HepG2 (cell line): ENCODE data around the gene SERTM1. TPM values are rescaled to one million over a fixed set of nuclear protein-coding genes. Genes with fewer than 3 reads are reported as not detected.

ENCODE experiments used
- ATAC-seq: fragments of 200-7000 bp; cut with Tn5 transposase; 3 replicates; pipeline ENCODE4 v1.9.1; 2020; ENCODE audit warnings: mild to moderate bottlenecking, moderate library complexity
- BruUV-seq: library from RNA; stranded (reverse); fragments of 400-500 nt; replicated peaks from 2 replicates; lab custom pipeline; 2021; lab: Mats Ljungman, UMichigan
- CTCF ChIA-PET: fragments of 300-600 bp; formaldehyde crosslinking; extraction: SDS; loops from one replicate; lab custom pipeline; 2021; ENCODE audit warnings: low total read pairs, inconsistent platforms, low intra/inter-chr PET ratio; lab: Yijun Ruan, JAX
- POLR2A ChIA-PET: fragments of 350-600 bp; sonication (Branson Sonifier 250); formaldehyde crosslinking; loops from one replicate; lab custom pipeline; 2020; ENCODE audit warnings: antibody characterized with exemption, inconsistent platforms; lab: Yijun Ruan, JAX
- DNase-seq: peaks from one replicate; pipeline ENCODE4 v3.0.0-alpha.2; 2015; ENCODE audit warnings: low spot score
- FAIRE-seq: peaks from 3 replicates; lab custom pipeline; 2011; peaks lifted over from hg19 to GRCh38; lab: Jason Lieb, UNC
- H2AFZ ChIP-seq: one replicate; pipeline ENCODE4 v1.6.1; 2011; ENCODE audit warnings: low read length, inconsistent platforms
- H3K27ac ChIP-seq: fragments of 300-600 bp; 3 replicates; pipeline ENCODE4 v1.8.0; 2011; ENCODE audit warnings: mixed run types, mild to moderate bottlenecking, mixed read lengths, low read length, inconsistent platforms; ENCODE audit not compliant: insufficient read depth; ENCODE audit errors: extremely low read length
- H3K27me3 ChIP-seq, 2 experiments: fragments of 200-600 bp in 1 of 2; 2 replicates in 1 of 2; 3 replicates in 1 of 2; pipeline versions ENCODE4 v1.6.0 to v1.8.0; 2011; ENCODE audit warnings: low read length in 2 of 2, mild to moderate bottlenecking in 2 of 2, moderate library complexity in 2 of 2, inconsistent platforms in 1 of 2; ENCODE audit not compliant: insufficient read depth in 2 of 2, control insufficient read depth in 1 of 2
- H3K36me3 ChIP-seq, 2 experiments: fragments of 200-600 bp in 1 of 2; replicated peaks in 1 of 2; 2 replicates in 1 of 2; 3 replicates in 1 of 2; pipeline versions ENCODE4 v1.5.1 to v1.8.0; 2011; ENCODE audit warnings: low read length in 2 of 2, inconsistent platforms in 1 of 2; ENCODE audit not compliant: insufficient read depth in 2 of 2, control insufficient read depth in 1 of 2
- H3K4me1 ChIP-seq: 2 replicates; pipeline ENCODE4 v1.5.1; 2012; ENCODE audit warnings: low read length, inconsistent platforms; ENCODE audit not compliant: insufficient read depth
- H3K4me2 ChIP-seq: 2 replicates; pipeline ENCODE4 v1.6.0; 2011; ENCODE audit warnings: low read depth, low read length, inconsistent platforms
- H3K4me3 ChIP-seq, 3 experiments: fragments of 200-600 bp in 1 of 3; sonication (generic), shearing (Covaris generic) in 1 of 3; replicated peaks in 1 of 3; 2 replicates each; pipeline ENCODE4 v1.5.1; 2011 to 2016; ENCODE audit warnings: low read length in 3 of 3, inconsistent platforms in 2 of 3, low read depth in 2 of 3, mild to moderate bottlenecking in 2 of 3, control low read depth in 1 of 3, mixed read lengths in 1 of 3; ENCODE audit not compliant: insufficient read depth in 1 of 3
- H3K79me2 ChIP-seq: one replicate; pipeline ENCODE4 v1.6.1; 2011; ENCODE audit warnings: low read length, inconsistent platforms; ENCODE audit not compliant: insufficient read depth
- H3K9ac ChIP-seq: 2 replicates; pipeline ENCODE4 v1.6.0; 2011; ENCODE audit warnings: mild to moderate bottlenecking, low read depth, low read length, inconsistent platforms; ENCODE audit not compliant: insufficient read depth
- H3K9me3 ChIP-seq: 2 replicates; pipeline ENCODE4 v1.5.1; 2012; ENCODE audit warnings: mild to moderate bottlenecking, low read length
- H4K20me1 ChIP-seq: 2 replicates; pipeline ENCODE4 v1.6.0; 2011; ENCODE audit warnings: inconsistent platforms, mild to moderate bottlenecking, low read length, moderate library complexity; ENCODE audit not compliant: insufficient read depth
- EED ChIP-seq: sonication (generic); formaldehyde crosslinking; IDR thresholded peaks from 2 replicates; pipeline ENCODE4 v1.5.0; 2020; ENCODE audit warnings: mild to moderate bottlenecking, missing genetic modification reagents
- FOXK1 ChIP-seq: sonication (generic); formaldehyde crosslinking; IDR thresholded peaks from 2 replicates; pipeline ENCODE4 v1.4.0; 2020; ENCODE audit warnings: low read depth, missing genetic modification reagents, borderline replicate concordance
- HIC2 ChIP-seq: sonication (generic); formaldehyde crosslinking; IDR thresholded peaks from 2 replicates; pipeline ENCODE4 v1.9.0; 2022; ENCODE audit warnings: low read depth, missing genetic modification reagents
- HOXD1 ChIP-seq: sonication (generic); formaldehyde crosslinking; IDR thresholded peaks from 2 replicates; pipeline ENCODE4 v1.5.0; 2020; ENCODE audit warnings: missing genetic modification reagents
- IRF1 ChIP-seq: sonication (generic); formaldehyde crosslinking; IDR thresholded peaks from 2 replicates; pipeline ENCODE4 v1.4.0; 2020; ENCODE audit warnings: low read depth, mild to moderate bottlenecking, missing genetic modification reagents
- SALL2 ChIP-seq: sonication (generic); formaldehyde crosslinking; IDR thresholded peaks from 2 replicates; pipeline ENCODE4 v1.8.1; 2023; ENCODE audit warnings: mild to moderate bottlenecking, missing genetic modification reagents, inconsistent platforms
- SMAD1 ChIP-seq: sonication (generic); formaldehyde crosslinking; IDR thresholded peaks from 2 replicates; pipeline ENCODE4 v1.4.0; 2020; ENCODE audit warnings: missing genetic modification reagents, low read depth, mild to moderate bottlenecking, borderline replicate concordance
- SP5 ChIP-seq: IDR thresholded peaks from 2 replicates; pipeline ENCODE4 v1.6.1; 2016; ENCODE audit warnings: low read depth, borderline replicate concordance
- XBP1 ChIP-seq: sonication (generic); formaldehyde crosslinking; IDR thresholded peaks from 2 replicates; pipeline ENCODE4 v1.5.0; 2020; ENCODE audit warnings: missing genetic modification reagents
- ZNF703 ChIP-seq: sonication (generic); formaldehyde crosslinking; IDR thresholded peaks from 2 replicates; pipeline ENCODE4 v1.5.1; 2020; ENCODE audit warnings: missing genetic modification reagents, mild to moderate bottlenecking, moderate library complexity, borderline replicate concordance
- WGBS: methylation state at CpG from one replicate; pipeline ENCODE4 v1.1.6; 2017; ENCODE audit warnings: low lambda C conversion rate; 5-methylcytosine and 5-hydroxymethylcytosine counted together
- in situ Hi-C: cut with HindIII; loops from 2 replicates; pipeline ENCODE4 v1.10.0; 2017; ENCODE audit warnings: low pct_unique_long_range_greater_than_20kb; ENCODE audit not compliant: extremely low pct_ligation_motif_present
- intact Hi-C: fragments of 100-400 bp; cut with micrococcal nuclease; formaldehyde crosslinking; loops from one replicate; pipeline ENCODE4 v1.10.0; 2022; ENCODE audit not compliant: unreplicated experiment
- polyA plus RNA-seq, 8 experiments: library from polyadenylated mRNA; depleted of rRNA in 3 of 8; stranded (reverse) in 7 of 8; unstranded in 1 of 8; fragments of >200 nt; fragmentation: Illumina TruSeq in 4 of 8; extraction: Trizol in 4 of 8; gene quantifications; 2 replicates each; pipeline versions ENCODE4 v1.2.1 to v1.2.3, GENCODE V29; 2011 to 2016; ENCODE audit warnings: low read depth in 4 of 8, missing spikeins in 1 of 8, mixed read lengths in 1 of 8; ENCODE audit not compliant: insufficient read depth in 1 of 8
- total RNA-seq, 5 experiments: library from RNA; depleted of rRNA; stranded (reverse); fragments of >200 nt; fragmentation: Illumina TruSeq; extraction: Trizol; gene quantifications; 2 replicates each; pipeline ENCODE4 v1.2.3, GENCODE V29; 2016; ENCODE audit warnings: low read depth in 1 of 5
- TF ChIP-seq, protein P1 (sequence below): sonication (generic); formaldehyde crosslinking; IDR thresholded peaks from 2 replicates; pipeline ENCODE4 v1.5.0; 2020; ENCODE audit warnings: missing genetic modification reagents
- TF ChIP-seq, protein P2 (sequence below): sonication (generic); formaldehyde crosslinking; IDR thresholded peaks from 2 replicates; pipeline ENCODE4 v1.4.0; 2020; ENCODE audit warnings: missing genetic modification reagents

The SERTM1 gene
- total and polyA plus RNA-seq, 2 of the 13 experiments (the other 11 are each of a cell fraction or from before 2014, with no cell fraction given): not detected

GRCh38 chr13:36674337-36675212 lies 755 bp downstream of the SERTM1 start:
- Histone ChIP-seq H3K79me2 (no peaks in the 10 kb centered on the region), H3K4me1 (no peaks in the 10 kb centered on the region), H3K27me3 (peaks cover 0 to 24% of the 10 kb centered on the region in 2 experiments; a peak in 3 of 5 replicates), H3K36me3 (no peaks in the 10 kb centered on the region), H3K4me2 (no peak overlapping the region), H4K20me1 (no peaks in the 10 kb centered on the region), H3K4me3 (no peak overlapping the region), H3K9ac (no peak overlapping the region), H3K9me3 (no peaks in the 10 kb centered on the region), H2AFZ (no peak overlapping the region), H3K27ac (no peak overlapping the region)
- DNase-seq (no peak), ATAC-seq (no peak), FAIRE-seq (no peak)
- TF ChIP-seq ZNF703 (CRISPR knock-in tag) (no peak), SALL2 (no peak), FOXK1 (CRISPR knock-in tag) (no peak), EED (no peak), SMAD1 (CRISPR knock-in tag) (no peak), IRF1 (no peak)
- WGBS: 37% methylated on average over 14 of the region's 33 CpGs
- intact Hi-C loops: no loop called here
- in situ Hi-C loops: no loop called here
- ChIA-PET CTCF (no interaction called here), POLR2A (no interaction called here)
- BruUV-seq: no TSS peak

- BruUV-seq: no TSS peak
- Histone ChIP-seq H3K4me1 (no peaks in the 10 kb centered on the region), H3K27me3 (peaks cover 0 to 24% of the 10 kb centered on the region in 2 experiments; a peak in 3 of 5 replicates), H3K79me2 (no peaks in the 10 kb centered on the region), H4K20me1 (no peaks in the 10 kb centered on the region), H3K4me2 (no peak overlapping the region), H3K36me3 (no peaks in the 10 kb centered on the region), H3K9ac (no peak overlapping the region), H3K9me3 (no peaks in the 10 kb centered on the region), H3K4me3 (no peak overlapping the region), H2AFZ (no peak overlapping the region), H3K27ac (no peak overlapping the region)
- DNase-seq (no peak), ATAC-seq (no peak), FAIRE-seq (no peak)
- 4% methylated on average over 9 of the region's 11 CpGs for WGBS
- intact Hi-C loops: no loop called here
- in situ Hi-C loops: no loop called here
- ChIA-PET POLR2A (no interaction called here), CTCF (no interaction called here)
- TF ChIP-seq HIC2 (no peak), XBP1 (CRISPR knock-in tag) (no peak), HOXD1 (no peak), SP5 (CRISPR knock-in tag) (no peak)
- TF ChIP-seq, protein P1, sequence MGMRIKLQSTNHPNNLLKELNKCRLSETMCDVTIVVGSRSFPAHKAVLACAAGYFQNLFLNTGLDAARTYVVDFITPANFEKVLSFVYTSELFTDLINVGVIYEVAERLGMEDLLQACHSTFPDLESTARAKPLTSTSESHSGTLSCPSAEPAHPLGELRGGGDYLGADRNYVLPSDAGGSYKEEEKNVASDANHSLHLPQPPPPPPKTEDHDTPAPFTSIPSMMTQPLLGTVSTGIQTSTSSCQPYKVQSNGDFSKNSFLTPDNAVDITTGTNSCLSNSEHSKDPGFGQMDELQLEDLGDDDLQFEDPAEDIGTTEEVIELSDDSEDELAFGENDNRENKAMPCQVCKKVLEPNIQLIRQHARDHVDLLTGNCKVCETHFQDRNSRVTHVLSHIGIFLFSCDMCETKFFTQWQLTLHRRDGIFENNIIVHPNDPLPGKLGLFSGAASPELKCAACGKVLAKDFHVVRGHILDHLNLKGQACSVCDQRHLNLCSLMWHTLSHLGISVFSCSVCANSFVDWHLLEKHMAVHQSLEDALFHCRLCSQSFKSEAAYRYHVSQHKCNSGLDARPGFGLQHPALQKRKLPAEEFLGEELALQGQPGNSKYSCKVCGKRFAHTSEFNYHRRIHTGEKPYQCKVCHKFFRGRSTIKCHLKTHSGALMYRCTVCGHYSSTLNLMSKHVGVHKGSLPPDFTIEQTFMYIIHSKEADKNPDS (CRISPR knock-in tag): no peak
- TF ChIP-seq, protein P2, sequence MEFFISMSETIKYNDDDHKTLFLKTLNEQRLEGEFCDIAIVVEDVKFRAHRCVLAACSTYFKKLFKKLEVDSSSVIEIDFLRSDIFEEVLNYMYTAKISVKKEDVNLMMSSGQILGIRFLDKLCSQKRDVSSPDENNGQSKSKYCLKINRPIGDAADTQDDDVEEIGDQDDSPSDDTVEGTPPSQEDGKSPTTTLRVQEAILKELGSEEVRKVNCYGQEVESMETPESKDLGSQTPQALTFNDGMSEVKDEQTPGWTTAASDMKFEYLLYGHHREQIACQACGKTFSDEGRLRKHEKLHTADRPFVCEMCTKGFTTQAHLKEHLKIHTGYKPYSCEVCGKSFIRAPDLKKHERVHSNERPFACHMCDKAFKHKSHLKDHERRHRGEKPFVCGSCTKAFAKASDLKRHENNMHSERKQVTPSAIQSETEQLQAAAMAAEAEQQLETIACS (CRISPR knock-in tag): no peak
Observed at GRCh38 chr13:36675213-36675536, 1.4 kb downstream of the SERTM1 start.
